GF-D8 (cell line): ENCODE results near the gene KCNJ15.
"Not testable (repeated sequence)": the region's sequence is repeated elsewhere in the genome, so short reads cannot be mapped to it uniquely, and the experiment has no call there.

Experiments used
- DNase-seq: peaks from one replicate; lab custom pipeline; 2025; lab: John Stamatoyannopoulos, UW

Gene KCNJ15

GRCh38 chr21:38256599-38257302, at the start of gene KCNJ15:
KCNJ15 (plus strand) TSS chr21:38256991; CDS start chr21:38299262, 42,271 bp downstream.
- DNase-seq: no peak

- DNase-seq: no peak
These were observed 48.7 kb upstream of the KCNJ15 start for GRCh38 chr21:38208118-38208517.

- DNase-seq: no peak
These were observed 45.5 kb upstream of the KCNJ15 start for GRCh38 chr21:38211321-38211720.

- no peak for DNase-seq
These were observed 44.1 kb upstream of the KCNJ15 start for GRCh38 chr21:38212706-38213105.

GRCh38 chr21:38219049-38219628, 37.7 kb upstream of the KCNJ15 start:
- peak; percentile 52 for DNase-seq

GRCh38 chr21:38220270-38220737, 36.5 kb upstream of the KCNJ15 start:
- DNase-seq: no peak

- DNase-seq: no peak
These were observed 35.2 kb upstream of the KCNJ15 start for GRCh38 chr21:38221594-38221993.

- DNase-seq: no peak
These were observed 32.8 kb upstream of the KCNJ15 start for GRCh38 chr21:38223893-38224540.

GRCh38 chr21:38227401-38227800, 29.4 kb upstream of the KCNJ15 start:
- no peak for DNase-seq

GRCh38 chr21:38228115-38228514, 28.7 kb upstream of the KCNJ15 start:
- DNase-seq: no peak

- DNase-seq: no peak
These were observed 28.3 kb upstream of the KCNJ15 start for GRCh38 chr21:38228537-38228936.

- DNase-seq: no peak
These were observed 27.4 kb upstream of the KCNJ15 start for GRCh38 chr21:38229260-38229877.

- DNase-seq: no peak
These were observed 22.2 kb upstream of the KCNJ15 start for GRCh38 chr21:38234395-38235142.

GRCh38 chr21:38235251-38235650, 21.5 kb upstream of the KCNJ15 start:
- DNase-seq: not testable (repeated sequence)

- no peak for DNase-seq
These were observed 20.6 kb upstream of the KCNJ15 start for GRCh38 chr21:38236232-38236631.

GRCh38 chr21:38239672-38240071, 17.1 kb upstream of the KCNJ15 start:
- no peak for DNase-seq

- no peak for DNase-seq
These were observed 16.7 kb upstream of the KCNJ15 start for GRCh38 chr21:38240129-38240528.

GRCh38 chr21:38241029-38241740, 15.6 kb upstream of the KCNJ15 start:
- DNase-seq: no peak

- DNase-seq: no peak
These were observed 14.7 kb upstream of the KCNJ15 start for GRCh38 chr21:38242061-38242460.

GRCh38 chr21:38243732-38244406, 12.9 kb upstream of the KCNJ15 start:
- DNase-seq: no peak

- no peak for DNase-seq
These were observed 12.4 kb upstream of the KCNJ15 start for GRCh38 chr21:38244407-38244787.
